Right renal pelvis (tissue), 4 donors: ENCODE data around the gene LPCAT3. TPM values are rescaled to one million over a fixed set of nuclear protein-coding genes. Genes with fewer than 3 reads are reported as not detected.

ENCODE experiments used
- DNase-seq, 4 donors: peaks; one replicate each; pipeline ENCODE4 v3.0.0-alpha.2; 2013; ENCODE audit warnings: low read depth in 4 of 4, low spot score in 3 of 4, missing footprints in 1 of 4
- polyA plus RNA-seq, 4 donors: library from polyadenylated mRNA; unstranded; fragments of 120-200 nt; gene quantifications; one replicate each; pipeline ENCODE4 v1.2.1, GENCODE V29; 2013; ENCODE audit not compliant: insufficient read length in 4 of 4

The LPCAT3 gene
- polyA plus RNA-seq, 4 donors: 57.4 to 71.3 (median 66.8) TPM

GRCh38 chr12:6965714-6966113 is 52.6 kb downstream of the LPCAT3 start:
- DNase-seq: no peak

DNA sequence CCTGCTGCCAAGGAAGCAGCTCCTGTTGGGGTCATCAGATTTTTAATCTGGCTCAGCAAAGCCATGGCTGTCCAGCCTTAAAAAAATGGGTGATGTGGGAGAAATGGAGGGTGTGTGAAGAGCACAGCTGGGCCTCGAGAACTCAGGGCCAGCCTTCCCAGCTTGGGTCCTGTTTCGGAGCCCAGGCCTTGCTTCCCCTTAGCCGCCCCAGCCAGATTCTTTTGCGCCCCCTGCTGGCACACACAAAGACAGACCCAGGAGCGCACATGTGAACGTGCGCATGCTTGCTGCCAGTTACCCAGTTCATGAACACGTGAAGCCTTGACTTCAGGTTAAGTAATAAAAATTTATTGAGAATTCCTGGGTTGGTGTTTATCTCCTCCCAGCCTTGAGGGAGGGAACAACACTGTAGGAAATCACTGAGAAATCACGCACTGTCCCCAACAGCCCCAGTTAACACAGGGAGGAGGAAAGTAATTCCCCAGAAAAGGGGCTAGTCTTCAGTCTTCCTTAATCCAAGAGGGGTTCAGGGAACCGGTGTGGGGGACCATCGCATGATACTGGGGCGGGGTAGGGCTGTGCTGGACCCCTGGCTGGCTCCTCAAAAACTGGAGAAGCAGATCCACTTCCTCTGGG is 53.1 kb downstream of the LPCAT3 start:
- peak in 3 of 4 donors; percentile 71 to 81 (median 72) for DNase-seq

GRCh38 chr12:6964605-6965025 is 53.7 kb downstream of the LPCAT3 start:
- DNase-seq: no peak

DNA sequence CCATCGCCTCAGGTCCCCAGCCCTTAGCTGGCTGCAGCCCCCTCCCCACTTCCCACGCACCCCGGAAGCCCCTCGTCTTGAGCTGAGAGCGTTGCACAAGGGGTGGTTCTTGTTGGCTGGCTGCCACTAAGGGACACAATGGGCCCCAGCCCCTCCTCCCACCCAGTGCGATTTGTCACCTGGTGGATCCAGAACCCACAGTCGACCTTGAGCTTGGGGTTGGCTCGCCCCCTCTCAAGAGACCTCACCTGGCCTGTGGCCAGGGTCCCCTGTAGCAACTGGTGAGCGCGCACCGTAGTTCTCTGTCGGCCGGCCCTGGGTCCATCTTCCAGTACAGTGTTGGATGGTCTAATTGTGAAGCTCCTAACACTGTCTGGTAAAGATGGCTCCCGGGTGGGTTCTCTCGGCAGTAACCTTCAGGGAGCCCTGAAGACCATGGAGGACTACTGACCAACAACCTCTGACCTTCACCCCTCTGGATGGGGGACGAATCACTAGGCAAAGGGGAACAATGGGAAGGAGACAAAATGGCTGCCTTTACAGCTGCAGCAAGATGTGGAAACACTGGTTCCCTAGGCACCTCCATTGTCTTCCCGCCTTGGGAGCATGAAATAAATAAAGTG is 54.4 kb downstream of the LPCAT3 start:
- no peak for DNase-seq

GRCh38 chr12:6963016-6963731 is 55.1 kb downstream of the LPCAT3 start:
- no peak for DNase-seq

- no peak for DNase-seq
Measured at GRCh38 chr12:6962285-6963015, 55.8 kb downstream of the LPCAT3 start.

DNA sequence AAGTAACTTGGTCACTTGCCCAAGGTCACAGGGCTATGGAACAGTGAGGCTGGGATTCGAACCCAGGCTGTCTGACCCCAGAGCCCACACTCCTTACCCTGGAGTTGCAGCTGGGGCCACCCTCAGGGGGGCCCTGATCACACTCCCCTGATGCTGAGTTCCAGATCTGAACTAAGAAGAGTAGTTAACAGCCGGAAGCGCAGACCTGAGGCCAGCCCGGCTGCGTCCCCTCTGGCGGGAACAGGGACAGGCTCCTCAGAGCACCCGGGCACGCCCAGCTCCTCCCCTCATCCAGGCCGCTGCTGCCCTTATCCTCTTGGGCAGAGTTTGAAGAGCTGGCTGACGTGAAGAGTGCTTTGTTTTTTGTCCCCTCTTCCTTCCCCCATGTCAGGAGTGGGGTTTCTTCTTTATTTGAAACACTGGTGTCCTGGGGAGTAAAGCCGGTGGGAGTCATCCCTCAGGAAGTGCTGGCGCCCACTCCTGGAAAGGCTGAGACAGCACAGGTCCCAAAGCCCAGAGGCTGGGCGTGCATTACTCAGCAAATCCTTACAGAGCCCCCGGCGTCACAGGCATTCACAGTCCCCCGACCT is 56.5 kb downstream of the LPCAT3 start:
- DNase-seq: peak in 1 of 4 donors; percentile 51

- no peak for DNase-seq
Measured at GRCh38 chr12:6961278-6961694, 57.0 kb downstream of the LPCAT3 start.

DNA sequence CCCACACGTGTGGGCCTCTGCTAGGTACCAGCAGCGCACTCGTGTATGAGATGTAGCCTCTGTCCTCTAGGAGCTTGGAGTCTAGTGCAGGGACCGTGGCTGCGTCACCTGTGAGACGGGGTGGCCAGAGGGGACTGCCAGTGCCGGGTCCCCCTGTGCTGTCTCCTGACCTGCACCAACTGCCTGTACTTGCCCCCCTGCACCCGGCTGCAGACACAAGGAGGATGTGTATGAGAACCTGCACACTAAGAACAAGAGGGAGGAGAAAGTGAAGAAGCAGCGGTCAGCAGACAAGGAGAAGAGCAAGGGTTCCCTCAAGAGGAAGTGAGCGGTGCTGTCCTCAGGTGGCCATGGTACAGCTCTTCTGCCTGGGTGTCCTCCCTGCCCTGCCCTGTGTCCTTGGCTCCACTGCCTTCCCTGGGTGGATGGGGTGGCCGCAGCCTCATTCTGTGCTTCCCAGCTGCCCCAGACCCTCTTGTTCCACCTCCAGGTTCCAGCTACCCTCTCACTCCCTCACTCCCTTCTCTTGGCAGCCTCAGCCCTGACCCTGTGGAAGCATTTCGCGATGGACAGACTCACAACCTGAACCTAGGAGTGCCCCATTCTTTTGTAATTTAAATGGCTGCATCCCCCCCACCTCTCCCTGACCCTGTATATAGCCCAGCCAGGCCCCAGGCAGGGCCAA is 57.5 kb downstream of the LPCAT3 start:
- DNase-seq: no peak

DNA sequence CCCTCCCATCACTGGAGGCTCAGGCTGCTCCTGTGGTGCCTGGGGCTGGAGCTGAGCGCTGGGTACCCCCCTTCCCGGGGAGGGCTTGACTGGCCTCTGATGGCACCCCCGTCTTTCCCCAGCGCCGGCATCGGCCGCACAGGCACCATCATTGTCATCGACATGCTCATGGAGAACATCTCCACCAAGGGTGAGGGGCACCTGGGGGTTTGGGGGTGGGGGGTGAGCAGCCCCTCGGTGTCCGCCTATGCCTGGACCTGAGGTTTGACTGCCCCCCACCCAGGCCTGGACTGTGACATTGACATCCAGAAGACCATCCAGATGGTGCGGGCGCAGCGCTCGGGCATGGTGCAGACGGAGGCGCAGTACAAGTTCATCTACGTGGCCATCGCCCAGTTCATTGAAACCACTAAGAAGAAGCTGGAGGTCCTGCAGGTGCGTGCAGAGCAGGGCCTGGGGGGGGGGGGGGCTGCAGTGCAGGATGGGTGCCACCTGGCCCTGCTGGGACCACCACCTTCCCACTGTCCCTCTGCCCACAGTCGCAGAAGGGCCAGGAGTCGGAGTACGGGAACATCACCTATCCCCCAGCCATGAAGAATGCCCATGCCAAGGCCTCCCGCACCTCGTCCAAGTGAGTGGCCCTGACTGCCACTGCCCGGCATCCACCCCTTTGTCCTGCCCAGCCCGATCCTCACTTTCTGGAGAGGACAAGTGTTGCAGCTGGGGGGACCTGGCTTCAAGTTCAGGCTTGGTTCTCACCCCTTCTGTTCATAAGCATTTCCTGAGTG is 58.3 kb downstream of the LPCAT3 start:
- DNase-seq: no peak

- DNase-seq: no peak
Measured at GRCh38 chr12:6959058-6959804, 59.0 kb downstream of the LPCAT3 start.

GRCh38 chr12:6958609-6959057 is 59.6 kb downstream of the LPCAT3 start:
- no peak for DNase-seq

DNA sequence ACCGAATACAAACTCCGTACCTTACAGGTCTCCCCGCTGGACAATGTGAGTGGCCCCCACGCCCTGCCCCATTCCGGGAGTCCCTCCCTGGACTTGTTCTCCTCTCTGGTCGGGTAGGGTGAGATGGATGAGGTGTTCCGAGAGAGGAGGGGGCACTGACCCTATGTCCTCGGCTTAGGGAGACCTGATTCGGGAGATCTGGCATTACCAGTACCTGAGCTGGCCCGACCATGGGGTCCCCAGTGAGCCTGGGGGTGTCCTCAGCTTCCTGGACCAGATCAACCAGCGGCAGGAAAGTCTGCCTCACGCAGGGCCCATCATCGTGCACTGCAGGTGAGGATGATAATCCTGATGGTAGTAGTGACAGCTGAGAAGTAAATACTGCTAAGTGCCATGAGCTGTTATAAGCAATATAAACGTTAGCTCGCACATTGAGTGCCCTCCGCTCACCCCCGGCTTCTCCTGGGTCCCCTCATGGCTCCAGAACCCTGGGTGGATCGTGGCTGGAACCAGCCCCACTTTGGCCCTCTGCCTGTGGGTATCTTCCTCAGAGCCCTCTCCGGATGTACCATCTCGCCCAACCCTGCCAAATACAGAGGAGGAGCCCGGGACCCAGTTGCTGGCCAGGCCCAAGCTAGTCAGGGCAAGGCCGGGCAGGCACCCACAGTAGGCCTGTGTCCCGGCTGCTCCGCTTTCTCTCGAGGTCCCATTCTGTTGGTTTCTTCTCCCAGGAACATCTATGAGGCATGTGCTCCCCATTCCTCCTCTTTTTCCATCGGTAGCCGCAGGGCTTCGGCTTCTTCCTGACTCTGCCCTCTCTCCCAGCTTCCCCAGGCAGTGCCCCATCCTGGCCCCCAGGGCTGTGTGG is 60.3 kb downstream of the LPCAT3 start:
- DNase-seq: no peak

DNA sequence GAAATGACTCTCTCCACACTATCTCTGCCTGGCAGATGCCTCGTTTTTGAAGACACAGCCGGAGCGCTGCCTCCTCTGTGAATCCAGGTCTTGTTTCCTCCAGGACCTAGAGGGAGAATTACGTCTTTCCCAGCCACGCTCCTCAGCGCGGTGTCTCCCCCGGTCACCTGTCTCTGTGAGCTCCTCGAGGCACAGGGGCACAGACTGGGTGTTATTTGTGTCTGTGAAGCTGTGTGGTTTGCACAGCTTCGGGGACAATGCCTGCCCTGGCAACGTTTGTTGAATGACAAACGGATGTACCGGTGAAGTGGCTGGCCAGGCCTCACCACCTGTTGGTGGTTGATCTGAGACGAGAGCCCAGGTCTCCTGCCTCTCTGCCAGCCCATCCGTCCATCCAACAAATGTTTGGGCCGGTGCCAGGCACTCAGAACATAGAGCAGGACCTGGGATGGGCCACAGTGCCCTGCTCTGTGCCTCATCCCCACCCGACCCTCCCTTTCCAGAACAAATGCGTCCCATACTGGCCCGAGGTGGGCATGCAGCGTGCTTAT is 61.0 kb downstream of the LPCAT3 start:
- no peak for DNase-seq

- DNase-seq: no peak
Measured at GRCh38 chr12:6956021-6956727, 62.1 kb downstream of the LPCAT3 start.

- DNase-seq: no peak
Measured at GRCh38 chr12:6955108-6956020, 62.9 kb downstream of the LPCAT3 start.
